Glutamatergic neuron (in vitro differentiated cells): Measurements from ENCODE around the gene KIF20B. TPM values are rescaled to one million over a fixed set of nuclear protein-coding genes. Genes with fewer than 3 reads are reported as not detected.
"Not testable (repeated sequence)": the region's sequence is repeated elsewhere in the genome, so short reads cannot be mapped to it uniquely, and the experiment has no call there.

ENCODE experiments used
- DNase-seq: peaks from one replicate; pipeline ENCODE4 v3.0.0; 2022
- H3K27ac Mint-ChIP-seq: one replicate; pipeline ENCODE4 v1.8.0; 2020; ENCODE audit warnings: mild to moderate bottlenecking, mixed read lengths, inconsistent platforms; ENCODE audit not compliant: unreplicated experiment
- H3K27me3 Mint-ChIP-seq: one replicate; pipeline ENCODE4 v1.8.0; 2020; ENCODE audit warnings: mild to moderate bottlenecking, moderate library complexity, mixed read lengths, inconsistent platforms; ENCODE audit not compliant: unreplicated experiment
- H3K36me3 Mint-ChIP-seq: one replicate; pipeline ENCODE4 v1.8.0; 2020; ENCODE audit warnings: mild to moderate bottlenecking, mixed read lengths, inconsistent platforms; ENCODE audit not compliant: unreplicated experiment
- H3K4me1 Mint-ChIP-seq: one replicate; pipeline ENCODE4 v1.8.0; 2020; ENCODE audit warnings: mild to moderate bottlenecking, low read depth, mixed read lengths, inconsistent platforms; ENCODE audit not compliant: unreplicated experiment
- H3K4me3 Mint-ChIP-seq: one replicate; pipeline ENCODE4 v1.8.0; 2020; ENCODE audit warnings: mild to moderate bottlenecking, mixed read lengths, inconsistent platforms; ENCODE audit not compliant: unreplicated experiment
- H3K9me3 Mint-ChIP-seq: one replicate; pipeline ENCODE4 v1.8.0; 2020; ENCODE audit warnings: mild to moderate bottlenecking, moderate library complexity, mixed read lengths, inconsistent platforms; ENCODE audit not compliant: unreplicated experiment
- CTCF ChIP-seq: fragments of 200-600 bp; sonication (generic); IDR thresholded peaks from one replicate; pipeline ENCODE4 v1.5.0; 2021; ENCODE audit not compliant: partially characterized antibody, unreplicated experiment
- total RNA-seq: library from RNA; stranded (reverse); fragmentation: NEBNext Ultra II Directional; extraction: Animal tissue kit (Norgen Biotek cat#: 25700); gene quantifications from one replicate; pipeline ENCODE4 v1.2.1, GENCODE V29; 2021; ENCODE audit not compliant: unreplicated experiment

Gene KIF20B
- total RNA-seq, 1 donor from 2014 or later, result 10.7 TPM

GRCh38 chr10:89755374-89755773 lies 54.0 kb downstream of the KIF20B start:
- Mint-ChIP-seq H3K4me1 (no peaks in the 10 kb centered on the region), H3K4me3 (no peak overlapping the region), H3K27ac (no peak overlapping the region), H3K27me3 (peaks cover 2% of the 10 kb centered on the region), H3K9me3 (no peaks in the 10 kb centered on the region), H3K36me3 (no peaks in the 10 kb centered on the region)
- DNase-seq, result no peak
- TF ChIP-seq CTCF, result no peak

- Mint-ChIP-seq H3K27ac (no peak overlapping the region), H3K9me3 (no peaks in the 10 kb centered on the region), H3K4me3 (no peak overlapping the region), H3K4me1 (no peaks in the 10 kb centered on the region), H3K36me3 (no peaks in the 10 kb centered on the region), H3K27me3 (no peaks in the 10 kb centered on the region)
- TF ChIP-seq CTCF, result no peak
- DNase-seq, result no peak
Observed at GRCh38 chr10:89759531-89759930, 58.1 kb downstream of the KIF20B start.

GRCh38 chr10:89763671-89764070 lies 62.3 kb downstream of the KIF20B start:
- H3K4me3 Mint-ChIP-seq, H3K9me3 Mint-ChIP-seq, DNase-seq, H3K36me3 Mint-ChIP-seq, H3K27me3 Mint-ChIP-seq, H3K4me1 Mint-ChIP-seq, H3K27ac Mint-ChIP-seq: not testable (repeated sequence)

GRCh38 chr10:89771684-89772083 lies 70.3 kb downstream of the KIF20B start:
- Mint-ChIP-seq H3K9me3 (no peaks in the 10 kb centered on the region), H3K36me3 (peaks cover 10% of the 10 kb centered on the region), H3K4me3 (no peak overlapping the region), H3K27me3 (no peaks in the 10 kb centered on the region), H3K4me1 (no peaks in the 10 kb centered on the region), H3K27ac (peak overlapping the region; percentile 9)
- no peak for TF ChIP-seq CTCF
- DNase-seq, result no peak

- Mint-ChIP-seq H3K27me3 (no peaks in the 10 kb centered on the region), H3K4me1 (no peaks in the 10 kb centered on the region), H3K9me3 (no peaks in the 10 kb centered on the region), H3K36me3 (peaks cover 18% of the 10 kb centered on the region), H3K4me3 (no peak overlapping the region), H3K27ac (no peak overlapping the region)
- DNase-seq, result no peak
- TF ChIP-seq CTCF, result no peak
Observed at GRCh38 chr10:89773081-89773480, 71.7 kb downstream of the KIF20B start.

- Mint-ChIP-seq H3K4me1 (peaks cover 3% of the 10 kb centered on the region), H3K36me3 (peaks cover 18% of the 10 kb centered on the region), H3K27me3 (no peaks in the 10 kb centered on the region), H3K4me3 (no peak overlapping the region), H3K27ac (no peak overlapping the region), H3K9me3 (peaks cover 2% of the 10 kb centered on the region)
- no peak for TF ChIP-seq CTCF
- no peak for DNase-seq
Observed at GRCh38 chr10:89776665-89777064, 75.3 kb downstream of the KIF20B start.
